Mucosa of stomach (tissue), 1 donor: ENCODE data around the gene TLCD5.

Experiments
- H3K27me3 ChIP-seq: one replicate; pipeline ENCODE4 v1.7.0; 2013; ENCODE audit warnings: mild to moderate bottlenecking, low read length; ENCODE audit not compliant: control insufficient read depth, insufficient read depth
- H3K36me3 ChIP-seq: one replicate; pipeline ENCODE4 v1.7.0; 2013; ENCODE audit warnings: low read length; ENCODE audit not compliant: control insufficient read depth, insufficient read depth
- H3K4me1 ChIP-seq: one replicate; pipeline ENCODE4 v1.7.0; 2013; ENCODE audit warnings: mild to moderate bottlenecking, low read length; ENCODE audit not compliant: control insufficient read depth, insufficient read depth
- H3K4me3 ChIP-seq: one replicate; pipeline ENCODE4 v1.7.0; 2013; ENCODE audit warnings: low read length
- H3K9ac ChIP-seq: one replicate; pipeline ENCODE4 v1.7.0; 2013; ENCODE audit warnings: mild to moderate bottlenecking, low read length, moderate library complexity
- H3K9me3 ChIP-seq: one replicate; pipeline ENCODE4 v1.7.0; 2013; ENCODE audit warnings: mild to moderate bottlenecking, low read length, moderate library complexity; ENCODE audit not compliant: control insufficient read depth
- donor health status: Pancreatic carcinoma.

TLCD5 gene

DNA sequence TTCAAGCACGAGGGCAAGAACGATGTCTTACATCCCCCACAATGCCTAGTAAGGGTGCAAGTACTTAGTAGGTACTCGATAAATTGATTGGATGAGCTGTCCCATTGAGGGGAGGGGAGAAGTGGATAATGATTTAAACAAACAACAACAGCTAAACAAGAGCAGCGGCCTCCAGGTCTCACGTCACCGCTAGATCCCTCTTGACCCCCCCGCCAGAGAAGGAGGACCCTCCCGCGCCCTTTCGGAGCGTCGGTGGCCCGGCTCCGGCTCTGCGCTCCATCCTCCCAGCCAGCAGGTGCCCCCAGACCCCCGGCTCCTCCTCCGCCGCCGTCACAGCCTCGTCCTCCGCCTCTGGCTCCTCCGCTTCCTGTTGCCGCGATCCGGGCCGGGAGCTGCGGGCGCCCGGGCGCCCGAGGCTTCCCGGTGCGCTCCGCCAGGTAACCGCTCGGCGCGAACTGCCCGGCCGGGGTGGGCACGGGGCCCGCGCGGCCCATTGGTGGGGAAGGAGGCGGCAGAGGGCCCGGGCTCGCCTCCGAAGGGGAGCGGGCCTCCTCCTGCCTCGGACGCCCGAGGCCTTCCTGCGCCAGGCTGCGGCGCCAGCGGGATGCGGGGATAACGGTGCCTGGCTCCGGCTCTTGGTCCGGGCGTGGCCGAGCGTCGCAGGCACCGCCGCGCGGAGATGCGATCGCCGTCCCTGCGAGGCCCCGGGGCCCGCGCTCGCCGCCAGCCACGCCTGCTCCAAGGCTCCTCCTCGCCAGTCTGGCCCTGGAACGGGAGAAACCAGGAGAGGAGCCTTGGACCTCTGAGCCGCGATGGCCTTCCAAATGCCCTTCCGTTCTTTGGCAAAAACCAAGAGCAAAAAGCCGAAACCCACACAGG lies at the start of gene TLCD5:
TLCD5 (plus strand) TSS at position 368 of the 879 bp plus-strand sequence. CDS start 2,143 bp downstream, outside the sequence.
- peak within 1 kb of the TSS; percentile 24 for H3K4me3 ChIP-seq

DNA sequence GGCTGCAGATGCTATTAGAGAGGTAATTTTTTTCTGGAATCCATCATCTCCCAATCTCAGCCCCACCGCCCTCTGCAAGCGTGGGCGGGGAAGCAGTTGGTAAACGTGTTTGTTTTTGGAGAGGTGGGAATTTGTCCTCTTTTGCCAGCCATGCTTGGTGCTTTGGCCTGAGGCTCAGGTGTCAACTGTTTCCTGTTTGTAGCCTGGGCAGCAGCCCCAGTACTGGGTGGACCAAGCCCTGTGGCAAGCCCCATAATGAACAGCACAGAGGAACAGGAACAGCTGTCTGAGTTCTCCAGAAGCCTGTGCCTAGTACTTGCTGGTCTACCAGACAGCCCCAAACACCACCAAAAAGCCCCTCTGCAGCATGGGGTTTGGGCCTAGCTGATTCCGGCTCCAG lies 45.6 kb upstream of the TLCD5 start:
- H3K27me3 ChIP-seq: no peaks in the 10 kb centered on the region
- H3K4me3 ChIP-seq: no peak overlapping the region
- H3K36me3 ChIP-seq: no peaks in the 10 kb centered on the region
- no peak overlapping the region for H3K9ac ChIP-seq
- no peaks in the 10 kb centered on the region for H3K4me1 ChIP-seq
- H3K9me3 ChIP-seq: no peaks in the 10 kb centered on the region

More for the DNA sequence above, at the start of gene TLCD5:
- H3K36me3 ChIP-seq: no peaks in the 10 kb centered on the region
- H3K9me3 ChIP-seq: no peaks in the 10 kb centered on the region
- H3K4me1 ChIP-seq: peaks cover 22% of the 10 kb centered on the region
- peak within 1 kb of the TSS; percentile 40 for H3K9ac ChIP-seq
- peaks cover 8% of the 10 kb centered on the region for H3K27me3 ChIP-seq

DNA sequence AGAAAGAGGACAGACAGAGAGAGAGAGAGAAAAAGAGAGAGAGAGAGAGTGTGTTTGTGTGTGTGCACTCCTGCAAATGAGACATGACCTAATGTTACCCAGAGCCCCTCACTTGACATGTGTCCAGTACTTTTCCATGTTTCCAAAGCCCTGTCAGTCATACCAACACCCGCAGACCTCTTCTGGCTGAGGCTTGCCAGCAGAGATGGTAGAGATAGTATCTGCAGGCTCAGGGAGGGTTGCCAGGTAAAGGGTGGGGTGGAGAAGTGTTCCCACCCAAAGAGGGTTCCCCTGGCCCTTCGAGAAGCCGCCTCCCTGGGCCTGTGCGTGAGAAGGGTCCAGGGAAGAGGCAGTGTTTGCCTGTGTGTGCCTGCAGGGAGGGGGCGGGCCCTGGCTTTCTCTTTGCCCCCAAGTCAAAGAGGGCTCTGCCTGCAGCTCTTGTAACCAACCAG lies 44.5 kb upstream of the TLCD5 start:
- no peak overlapping the region for H3K9ac ChIP-seq

DNA sequence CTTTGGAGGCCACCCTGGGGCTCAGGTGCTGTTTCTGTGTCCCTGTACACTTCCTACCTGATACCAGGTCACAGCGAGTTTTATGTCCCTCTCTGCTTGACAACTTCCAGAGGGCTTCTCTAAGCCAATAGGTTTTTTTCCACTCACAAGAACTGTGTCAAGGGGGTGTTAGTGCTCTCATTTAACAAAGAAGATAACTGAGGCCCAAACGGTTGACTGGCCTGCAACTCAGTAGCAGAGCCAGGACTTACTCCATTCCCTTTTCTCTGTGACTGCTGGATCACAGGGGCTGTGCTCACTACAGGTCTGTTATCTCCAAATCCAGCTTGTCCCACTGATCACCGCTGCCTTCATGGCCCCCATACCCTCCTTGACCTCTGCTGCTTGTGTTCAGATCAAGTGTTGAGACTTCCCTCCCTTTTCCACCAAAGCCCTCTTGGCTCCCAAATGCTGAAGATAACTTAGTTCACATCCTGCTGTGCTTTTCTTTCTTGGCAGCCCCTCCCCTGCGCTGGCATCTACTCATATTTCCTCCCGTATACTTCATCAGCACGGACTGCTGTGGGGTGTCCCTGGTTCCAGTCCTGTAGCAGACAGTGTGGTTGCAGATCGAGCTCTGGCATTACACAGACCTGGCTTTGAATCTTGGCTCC lies 43.8 kb upstream of the TLCD5 start:
- Histone ChIP-seq H3K27me3 (no peaks in the 10 kb centered on the region), H3K4me3 (no peak overlapping the region), H3K36me3 (no peaks in the 10 kb centered on the region), H3K9ac (no peak overlapping the region), H3K9me3 (no peaks in the 10 kb centered on the region), H3K4me1 (no peaks in the 10 kb centered on the region)

More for the DNA sequence above, 44.5 kb upstream of the TLCD5 start:
- Histone ChIP-seq H3K4me1 (no peaks in the 10 kb centered on the region), H3K36me3 (no peaks in the 10 kb centered on the region), H3K9me3 (no peaks in the 10 kb centered on the region), H3K27me3 (no peaks in the 10 kb centered on the region), H3K4me3 (no peak overlapping the region)

DNA sequence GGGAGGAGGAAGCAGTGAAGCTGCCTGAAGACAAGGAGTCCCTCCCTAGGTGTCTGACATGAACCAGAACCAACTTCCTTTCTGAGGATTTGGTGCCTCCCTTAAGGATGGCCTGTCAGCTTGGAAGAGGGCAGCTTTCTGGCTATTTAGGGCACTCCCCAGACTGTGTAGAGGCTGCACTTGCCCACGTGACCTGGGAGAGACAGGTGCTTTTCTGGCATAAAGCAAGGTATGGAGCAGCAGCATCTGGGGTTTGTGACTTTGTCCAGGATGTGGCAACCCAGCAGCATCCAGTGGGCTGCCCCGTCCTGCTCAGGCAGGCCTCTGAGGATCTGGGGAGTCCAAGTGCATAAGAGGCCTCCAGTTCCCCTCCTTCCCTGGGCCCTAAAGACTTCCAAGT lies 42.0 kb upstream of the TLCD5 start:
- no peak overlapping the region for H3K4me3 ChIP-seq
- H3K9me3 ChIP-seq: no peaks in the 10 kb centered on the region
- H3K9ac ChIP-seq: no peak overlapping the region
- no peaks in the 10 kb centered on the region for H3K4me1 ChIP-seq
- H3K27me3 ChIP-seq: no peaks in the 10 kb centered on the region
- no peaks in the 10 kb centered on the region for H3K36me3 ChIP-seq

DNA sequence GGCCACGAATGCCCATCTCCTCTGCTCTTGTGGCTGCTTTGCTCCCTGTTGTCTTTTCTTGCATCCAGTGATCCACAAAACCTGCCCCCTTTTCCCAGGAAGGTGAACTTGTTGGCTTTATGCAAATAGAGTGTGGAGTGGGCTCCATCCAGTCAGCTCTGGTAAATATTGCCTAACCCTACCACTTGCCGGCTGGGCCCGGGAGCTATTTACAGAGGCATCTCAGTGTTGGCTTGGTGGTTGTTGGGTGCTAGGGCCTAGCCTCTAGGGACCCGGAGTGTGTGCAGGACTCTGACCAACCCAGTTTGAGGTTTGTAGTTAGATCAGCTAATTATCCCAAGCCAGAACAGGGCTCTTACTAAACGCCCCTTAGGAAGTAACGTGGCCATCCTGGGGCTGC lies 40.8 kb upstream of the TLCD5 start:
- H3K27me3 ChIP-seq: no peaks in the 10 kb centered on the region
- H3K9me3 ChIP-seq: no peaks in the 10 kb centered on the region
- H3K36me3 ChIP-seq: no peaks in the 10 kb centered on the region
- no peak overlapping the region for H3K4me3 ChIP-seq
- H3K9ac ChIP-seq: no peak overlapping the region
- H3K4me1 ChIP-seq: no peaks in the 10 kb centered on the region

DNA sequence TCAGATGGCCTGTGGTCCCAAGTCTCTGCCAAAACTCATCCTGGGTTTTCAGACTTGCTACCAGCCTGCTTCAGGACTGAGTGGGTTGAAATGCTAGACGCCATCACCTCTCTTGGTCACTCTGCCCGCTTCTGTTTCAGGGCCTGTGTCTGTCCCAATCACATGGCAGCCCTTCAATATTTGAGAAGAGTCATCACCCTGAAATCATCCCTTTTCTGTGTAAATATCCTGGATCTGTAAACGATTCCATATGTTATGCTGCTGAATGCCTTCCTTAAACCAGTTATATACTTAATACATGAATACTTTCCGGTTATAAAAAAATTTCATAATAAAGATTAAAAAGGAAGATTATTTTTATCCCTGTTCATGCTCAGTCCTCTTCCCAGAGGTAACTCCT lies 39.8 kb upstream of the TLCD5 start:
- Histone ChIP-seq H3K9me3 (no peaks in the 10 kb centered on the region), H3K4me3 (no peak overlapping the region), H3K36me3 (no peaks in the 10 kb centered on the region), H3K4me1 (no peaks in the 10 kb centered on the region), H3K27me3 (no peaks in the 10 kb centered on the region), H3K9ac (no peak overlapping the region)

DNA sequence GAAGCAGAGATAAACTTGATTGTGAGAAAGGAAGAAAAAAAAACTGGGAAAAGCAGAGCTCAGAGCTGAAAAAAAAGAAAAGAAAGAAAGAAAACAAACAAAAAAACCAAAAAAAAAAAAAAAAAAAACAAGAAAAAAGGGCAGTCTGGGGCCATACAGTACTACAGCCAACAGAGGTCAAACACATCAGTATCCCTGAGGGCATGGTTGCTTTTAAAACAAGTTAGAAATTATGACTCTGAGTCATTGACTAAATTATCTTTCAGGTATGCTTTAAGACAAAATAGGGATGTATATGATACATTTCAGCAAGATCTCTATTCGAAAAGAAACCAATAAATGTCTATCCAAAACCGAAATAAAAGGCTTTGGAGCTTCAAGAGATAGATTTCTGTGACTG lies 37.1 kb upstream of the TLCD5 start:
- Histone ChIP-seq H3K9me3 (no peaks in the 10 kb centered on the region), H3K36me3 (no peaks in the 10 kb centered on the region), H3K27me3 (no peaks in the 10 kb centered on the region), H3K4me3 (no peak overlapping the region), H3K4me1 (peaks cover 8% of the 10 kb centered on the region), H3K9ac (no peak overlapping the region)

DNA sequence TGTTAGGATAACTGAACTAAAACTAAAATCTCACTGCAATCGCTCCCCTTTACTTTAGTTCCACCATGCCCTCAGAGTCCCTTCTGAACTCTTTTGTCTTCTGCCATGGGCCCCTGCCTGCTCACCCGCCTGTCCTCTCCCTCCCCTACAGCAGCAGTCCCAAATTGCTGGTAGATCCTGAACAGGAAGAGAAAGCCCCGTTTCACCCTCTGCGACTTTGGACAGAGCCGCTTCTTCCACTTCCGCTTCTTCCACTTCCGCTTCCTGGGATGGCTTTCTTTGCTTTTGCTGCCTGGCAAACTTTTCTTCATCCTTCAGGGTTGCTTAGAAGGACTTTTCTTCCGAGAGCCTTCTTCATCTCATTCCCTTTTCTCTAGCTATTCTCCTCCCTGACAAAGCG lies 35.7 kb upstream of the TLCD5 start:
- H3K4me3 ChIP-seq: no peak overlapping the region
- no peaks in the 10 kb centered on the region for H3K36me3 ChIP-seq

DNA sequence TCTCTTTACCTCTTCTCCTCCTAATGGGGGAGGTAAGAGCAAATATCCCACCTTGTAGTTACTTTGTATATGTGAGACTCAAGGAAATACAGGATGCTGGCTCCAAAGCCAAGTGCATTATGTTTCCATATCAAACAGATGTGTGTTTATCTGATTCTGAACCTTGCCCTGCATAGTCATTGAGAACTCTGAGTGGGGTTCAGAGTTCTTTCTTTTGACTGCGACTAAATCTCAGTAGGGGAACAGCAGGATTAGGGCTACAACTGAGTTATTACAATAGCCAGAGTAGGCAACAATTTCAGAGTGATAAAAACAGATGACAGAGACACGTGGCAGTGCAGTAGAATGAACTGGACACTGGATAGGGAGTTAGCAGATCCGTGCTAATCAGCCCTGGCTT lies 34.1 kb upstream of the TLCD5 start:
- Histone ChIP-seq H3K9me3 (no peaks in the 10 kb centered on the region), H3K9ac (no peak overlapping the region), H3K27me3 (peaks cover 3% of the 10 kb centered on the region), H3K4me3 (no peak overlapping the region), H3K36me3 (no peaks in the 10 kb centered on the region), H3K4me1 (peaks cover 8% of the 10 kb centered on the region)

More for the DNA sequence above, 35.7 kb upstream of the TLCD5 start:
- H3K9me3 ChIP-seq: no peaks in the 10 kb centered on the region
- peaks cover 8% of the 10 kb centered on the region for H3K4me1 ChIP-seq
- H3K9ac ChIP-seq: no peak overlapping the region
- no peaks in the 10 kb centered on the region for H3K27me3 ChIP-seq

DNA sequence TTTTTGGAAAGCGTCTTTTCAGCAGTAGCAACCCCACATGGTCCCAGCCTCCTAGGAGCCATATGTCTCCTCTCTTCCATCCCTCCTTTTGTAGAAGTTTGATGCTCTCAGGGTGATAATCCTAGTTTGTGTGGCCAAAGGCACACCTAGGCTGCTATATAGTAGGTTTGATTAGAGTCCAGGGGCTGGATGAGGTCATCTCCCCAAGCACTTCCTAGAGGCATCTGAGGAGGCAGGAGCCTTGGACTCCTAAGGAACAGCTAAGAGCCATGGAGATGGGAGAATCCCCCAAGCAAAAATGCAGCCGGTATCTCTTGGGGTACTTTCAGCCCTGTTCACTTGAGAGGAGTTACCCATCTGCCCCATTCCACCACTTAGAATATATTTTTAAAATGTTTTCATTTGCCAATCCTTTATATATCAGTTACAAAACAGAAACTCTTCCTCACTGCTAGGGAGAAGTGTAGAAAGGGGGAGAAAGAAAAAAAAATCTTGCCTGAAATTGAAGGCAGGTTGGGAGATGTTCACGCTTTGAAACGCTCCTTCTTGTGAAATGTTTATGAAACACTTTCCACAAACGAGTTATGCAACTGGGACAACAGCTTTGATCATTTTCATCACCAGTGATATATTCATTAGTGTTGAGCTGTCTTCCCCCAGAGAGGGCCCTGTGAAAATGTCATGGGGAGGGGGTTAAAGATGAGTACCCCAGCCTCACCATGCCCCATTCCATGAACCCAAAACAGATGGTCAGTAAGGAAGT lies 31.9 kb upstream of the TLCD5 start:
- H3K9ac ChIP-seq: no peak overlapping the region
- H3K9me3 ChIP-seq: no peaks in the 10 kb centered on the region
- H3K36me3 ChIP-seq: no peaks in the 10 kb centered on the region
- peaks cover 8% of the 10 kb centered on the region for H3K4me1 ChIP-seq
- H3K4me3 ChIP-seq: no peak overlapping the region
- H3K27me3 ChIP-seq: peaks cover 3% of the 10 kb centered on the region

DNA sequence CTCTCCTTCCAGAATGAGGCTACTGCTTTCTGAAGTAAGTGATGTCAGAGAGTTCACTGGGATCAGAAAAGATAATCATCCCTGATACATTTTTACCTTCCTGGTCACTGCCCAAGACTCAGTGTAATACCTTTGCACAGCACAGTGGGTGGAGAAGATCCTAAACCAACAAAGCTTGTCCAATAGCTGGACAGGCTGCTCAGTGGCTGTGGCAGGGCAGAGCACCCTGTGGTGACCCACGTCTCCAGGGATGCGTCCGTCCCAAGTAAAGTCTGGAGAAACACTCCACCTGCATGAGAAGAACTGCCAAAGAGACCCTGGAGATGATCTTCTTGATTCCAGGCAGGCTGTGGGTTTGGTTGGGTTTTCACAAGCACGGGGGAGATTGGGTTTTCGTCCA lies 31.0 kb upstream of the TLCD5 start:
- Histone ChIP-seq H3K4me3 (no peak overlapping the region), H3K4me1 (peaks cover 8% of the 10 kb centered on the region), H3K27me3 (peaks cover 3% of the 10 kb centered on the region), H3K36me3 (no peaks in the 10 kb centered on the region), H3K9me3 (no peaks in the 10 kb centered on the region), H3K9ac (no peak overlapping the region)
